ENCODE data around the gene LDLRAP1. TPM values are rescaled to one million over a fixed set of nuclear protein-coding genes. Genes with fewer than 3 reads are reported as not detected.

Gene LDLRAP1
- total and polyA plus RNA-seq, 8 donors: 17.0 to 28.7 (median 22.4) TPM

DNA sequence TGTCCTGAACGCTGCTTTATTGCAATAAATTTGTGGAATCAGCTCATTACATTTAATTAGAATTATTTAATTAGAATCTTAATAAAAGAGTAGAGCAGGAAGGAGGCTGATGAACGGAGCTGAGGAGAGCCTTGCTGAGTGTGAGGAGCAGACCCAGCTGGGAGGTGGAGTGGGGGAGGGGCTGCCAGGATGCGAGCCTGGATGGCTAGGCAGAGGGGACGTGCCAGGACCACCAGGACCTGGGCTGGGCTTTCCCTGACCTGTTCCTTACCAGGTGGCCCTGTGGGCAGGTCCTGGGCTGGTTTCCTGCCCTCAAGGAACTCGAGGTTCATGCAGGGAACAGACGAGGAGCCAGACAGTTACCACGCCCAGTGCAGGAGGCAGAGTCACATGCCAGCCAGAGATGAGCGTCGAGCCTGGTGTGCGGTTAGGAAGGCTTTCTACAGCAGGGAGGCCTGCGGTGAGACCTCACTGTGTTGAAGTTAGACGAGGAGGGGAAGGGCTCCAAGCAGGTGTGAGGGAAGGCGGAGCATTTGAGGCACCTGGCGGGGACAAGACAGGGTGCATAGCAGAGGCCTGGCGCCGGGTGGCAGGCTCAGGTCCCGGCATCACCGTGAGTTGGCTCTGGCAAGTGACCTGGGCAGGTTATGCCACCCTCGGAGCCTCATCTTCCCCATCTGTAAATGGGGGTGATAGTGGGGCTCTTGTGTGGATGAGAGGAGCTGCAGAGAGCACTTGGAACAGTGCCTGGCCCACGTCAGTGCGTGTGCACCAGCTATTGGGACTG lies 33.9 kb downstream of the LDLRAP1 start:
- no peak for TF ChIP-seq CTCF (IDR thresholded peaks at IDR 0.05)
- intact Hi-C loops (cut with DNase I): no loop called here
- H3K4me1 ChIP-seq: peaks cover 6 to 13% of the 10 kb centered on the region in 2 donors
- DNase-seq: no peak
- H3K4me3 ChIP-seq: no peak overlapping the region
- no peaks in the 10 kb centered on the region for H3K27me3 ChIP-seq
- H3K27ac ChIP-seq: no peak overlapping the region
- no peaks in the 10 kb centered on the region for H3K36me3 ChIP-seq
- ATAC-seq: no peak
- H3K9me3 ChIP-seq: no peaks in the 10 kb centered on the region

GRCh38 chr1:25579292-25580252 lies 36.2 kb downstream of the LDLRAP1 start:
- intact Hi-C loops (cut with DNase I): no loop called here
- no peak for ATAC-seq

DNA sequence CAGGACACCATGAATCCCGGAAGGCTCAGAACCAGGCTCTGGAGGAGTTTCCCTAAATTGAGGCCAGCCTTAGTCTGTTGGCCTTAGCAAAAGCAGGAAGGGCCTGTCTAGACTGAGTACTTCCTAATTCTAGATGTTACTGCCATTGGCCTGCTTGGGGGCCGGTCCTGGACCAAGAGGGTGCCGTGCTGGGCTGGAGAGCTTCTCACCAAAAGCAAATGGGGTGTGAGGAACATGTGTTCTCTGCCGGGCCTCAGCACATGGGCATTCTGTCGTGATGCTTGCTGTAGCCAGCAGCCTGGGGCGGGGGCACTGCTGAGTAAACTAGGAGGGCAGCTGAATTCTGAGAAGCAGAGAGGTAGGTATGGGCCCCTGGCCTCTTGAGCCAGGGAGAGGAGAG lies 37.5 kb downstream of the LDLRAP1 start:
- TF ChIP-seq CTCF (IDR thresholded peaks at IDR 0.05): no peak
- no peak for DNase-seq
- Histone ChIP-seq H3K36me3 (no peaks in the 10 kb centered on the region), H3K4me3 (no peak overlapping the region), H3K27ac (no peak overlapping the region), H3K27me3 (no peaks in the 10 kb centered on the region), H3K4me1 (peaks cover 0 to 4% of the 10 kb centered on the region in 2 donors), H3K9me3 (no peaks in the 10 kb centered on the region)
- intact Hi-C loops (cut with DNase I): no loop called here
- ATAC-seq: peak; percentile 56

More at GRCh38 chr1:25579292-25580252, 36.2 kb downstream of the LDLRAP1 start:
- no peak for TF ChIP-seq CTCF (IDR thresholded peaks at IDR 0.05)
- Histone ChIP-seq H3K9me3 (no peaks in the 10 kb centered on the region), H3K4me3 (no peak overlapping the region), H3K4me1 (peaks cover 0 to 4% of the 10 kb centered on the region in 2 donors), H3K27me3 (no peaks in the 10 kb centered on the region), H3K36me3 (no peaks in the 10 kb centered on the region), H3K27ac (no peak overlapping the region)
- DNase-seq: peak in 2 of 4 donors; percentile 59 to 66

- DNase-seq (no peak), ATAC-seq (no peak)
- Histone ChIP-seq H3K27me3 (no peaks in the 10 kb centered on the region), H3K4me3 (no peak overlapping the region), H3K27ac (no peak overlapping the region), H3K9me3 (no peaks in the 10 kb centered on the region), H3K36me3 (no peaks in the 10 kb centered on the region), H3K4me1 (peaks cover 0 to 4% of the 10 kb centered on the region in 2 donors)
- TF ChIP-seq CTCF (IDR thresholded peaks at IDR 0.05): no peak
- intact Hi-C loops (cut with DNase I): no loop called here
Measured at GRCh38 chr1:25581764-25582163, 38.4 kb downstream of the LDLRAP1 start.

Data from left lung (tissue), 10 donors.